Parathyroid adenoma (tissue), 2 donors: Measurements from ENCODE around the gene UMAD1.

Experiments used
- H2AFZ ChIP-seq: fragments of 300-600 bp; sonication (generic); one replicate; pipeline ENCODE4 v1.7.0; 2017; ENCODE audit warnings: antibody characterized with exemption, mild to moderate bottlenecking
- H3K27ac ChIP-seq: fragments of 300-600 bp; sonication (generic); one replicate; pipeline ENCODE4 v1.7.0; 2017
- H3K27me3 ChIP-seq: fragments of 300-600 bp; sonication (generic); one replicate; pipeline ENCODE4 v1.7.0; 2017; ENCODE audit warnings: low read length; ENCODE audit not compliant: control insufficient read depth, insufficient read depth
- H3K36me3 ChIP-seq: fragments of 300-600 bp; sonication (generic); one replicate; pipeline ENCODE4 v1.7.0; 2017; ENCODE audit warnings: low read length; ENCODE audit not compliant: control insufficient read depth, insufficient read depth
- H3K4me1 ChIP-seq: fragments of 300-600 bp; sonication (generic); one replicate; pipeline ENCODE4 v1.7.0; 2017; ENCODE audit warnings: control low read depth
- H3K4me2 ChIP-seq: fragments of 300-600 bp; sonication (generic); one replicate; pipeline ENCODE4 v1.7.0; 2017; ENCODE audit warnings: low read length
- H3K4me3 ChIP-seq: fragments of 300-600 bp; sonication (generic); one replicate; pipeline ENCODE4 v1.7.0; 2017; ENCODE audit warnings: low read depth, low read length
- H3K79me2 ChIP-seq: fragments of 300-600 bp; sonication (generic); one replicate; pipeline ENCODE4 v1.7.0; 2017; ENCODE audit warnings: control low read depth
- H3K9ac ChIP-seq: fragments of 300-600 bp; sonication (generic); one replicate; pipeline ENCODE4 v1.7.0; 2017; ENCODE audit warnings: mild to moderate bottlenecking
- H3K9me3 ChIP-seq: fragments of 300-600 bp; sonication (generic); one replicate; pipeline ENCODE4 v1.7.0; 2017; ENCODE audit warnings: low read length; ENCODE audit not compliant: control insufficient read depth
- CTCF ChIP-seq: fragments of 300-600 bp; sonication (generic); IDR thresholded peaks from one replicate; pipeline ENCODE4 v1.7.0; 2017; ENCODE audit warnings: antibody characterized with exemption, mild to moderate bottlenecking
- donor health status: primary hyperparathyroidism.

The UMAD1 gene

GRCh38 chr7:7848246-7848645 lies 207.7 kb downstream of the UMAD1 start:
- peaks cover 11% of the 10 kb centered on the region for H3K4me1 ChIP-seq
- no peak overlapping the region for H3K4me3 ChIP-seq
- no peaks in the 10 kb centered on the region for H3K27me3 ChIP-seq
- TF ChIP-seq CTCF = no peak
- H3K4me2 ChIP-seq = no peak overlapping the region
- H3K9me3 ChIP-seq = no peaks in the 10 kb centered on the region
- no peak overlapping the region for H2AFZ ChIP-seq
- peaks cover 2% of the 10 kb centered on the region for H3K79me2 ChIP-seq
- no peak overlapping the region for H3K9ac ChIP-seq
- H3K36me3 ChIP-seq = no peaks in the 10 kb centered on the region
- no peak overlapping the region for H3K27ac ChIP-seq

- no peak overlapping the region for H3K4me3 ChIP-seq
- H2AFZ ChIP-seq = no peak overlapping the region
- no peak overlapping the region for H3K9ac ChIP-seq
- H3K4me1 ChIP-seq = peaks cover 11% of the 10 kb centered on the region
- H3K79me2 ChIP-seq = peaks cover 2% of the 10 kb centered on the region
- no peak overlapping the region for H3K4me2 ChIP-seq
- H3K27me3 ChIP-seq = no peaks in the 10 kb centered on the region
- no peak for TF ChIP-seq CTCF
- H3K36me3 ChIP-seq = no peaks in the 10 kb centered on the region
- no peaks in the 10 kb centered on the region for H3K9me3 ChIP-seq
- no peak overlapping the region for H3K27ac ChIP-seq
These were observed 208.3 kb downstream of the UMAD1 start for GRCh38 chr7:7848892-7849291.

- H3K9me3 ChIP-seq = no peaks in the 10 kb centered on the region
- H3K27me3 ChIP-seq = no peaks in the 10 kb centered on the region
- H3K4me2 ChIP-seq = no peak overlapping the region
- no peak overlapping the region for H3K27ac ChIP-seq
- TF ChIP-seq CTCF = no peak
- no peaks in the 10 kb centered on the region for H3K36me3 ChIP-seq
- peaks cover 9% of the 10 kb centered on the region for H3K79me2 ChIP-seq
- H3K4me1 ChIP-seq = peaks cover 11% of the 10 kb centered on the region
- no peak overlapping the region for H3K4me3 ChIP-seq
- H2AFZ ChIP-seq = no peak overlapping the region
- H3K9ac ChIP-seq = no peak overlapping the region
These were observed 209.6 kb downstream of the UMAD1 start for GRCh38 chr7:7850150-7850549.

- Histone ChIP-seq H3K9ac (no peak overlapping the region), H3K4me2 (no peak overlapping the region), H3K79me2 (peaks cover 13% of the 10 kb centered on the region), H3K27ac (no peak overlapping the region), H3K4me3 (no peak overlapping the region), H3K4me1 (peaks cover 11% of the 10 kb centered on the region), H3K36me3 (no peaks in the 10 kb centered on the region), H2AFZ (no peak overlapping the region), H3K27me3 (no peaks in the 10 kb centered on the region), H3K9me3 (no peaks in the 10 kb centered on the region)
- no peak for TF ChIP-seq CTCF
These were observed 210.8 kb downstream of the UMAD1 start for GRCh38 chr7:7851381-7851780.

GRCh38 chr7:7851991-7852390 lies 211.4 kb downstream of the UMAD1 start:
- no peaks in the 10 kb centered on the region for H3K27me3 ChIP-seq
- no peak overlapping the region for H3K4me3 ChIP-seq
- peaks cover 13% of the 10 kb centered on the region for H3K79me2 ChIP-seq
- H3K9ac ChIP-seq = no peak overlapping the region
- H3K4me1 ChIP-seq = peaks cover 11% of the 10 kb centered on the region
- TF ChIP-seq CTCF = no peak
- no peak overlapping the region for H3K4me2 ChIP-seq
- H3K27ac ChIP-seq = peak overlapping the region; percentile 17
- no peaks in the 10 kb centered on the region for H3K36me3 ChIP-seq
- no peaks in the 10 kb centered on the region for H3K9me3 ChIP-seq
- no peak overlapping the region for H2AFZ ChIP-seq
